GM23338 (cell line): ENCODE measurements around the gene IFI44L. TPM values are rescaled to one million over a fixed set of nuclear protein-coding genes. Genes with fewer than 3 reads are reported as not detected.

Experiments
- ATAC-seq: fragments of 200-7000 bp; cut with Tn5 transposase; 3 replicates; pipeline ENCODE4 v1.9.1; 2020
- DNase-seq: peaks from one replicate; pipeline ENCODE4 v3.0.0-alpha.2; 2015; ENCODE audit warnings: low spot score
- H2AFZ ChIP-seq: fragments of 200-600 bp; sonication (generic); 2 replicates; pipeline ENCODE4 v1.8.0; 2016; ENCODE audit warnings: antibody characterized with exemption, mild to moderate bottlenecking, moderate library complexity
- H3F3A ChIP-seq: fragments of 200-600 bp; sonication (generic); replicated peaks from 2 replicates; pipeline ENCODE4 v1.8.0; 2017; ENCODE audit warnings: antibody characterized with exemption, mixed run types, low read depth
- H3K27ac ChIP-seq: fragments of 200-600 bp; sonication (generic); 2 replicates; pipeline ENCODE4 v1.6.1; 2016; ENCODE audit warnings: low read depth
- H3K27me3 ChIP-seq: fragments of 200-600 bp; sonication (generic); 2 replicates; pipeline ENCODE4 v1.8.0; 2016; ENCODE audit warnings: mild to moderate bottlenecking, mixed run types, moderate library complexity; ENCODE audit not compliant: insufficient read depth
- H3K36me3 ChIP-seq: fragments of 200-600 bp; sonication (generic); 2 replicates; pipeline ENCODE4 v1.8.0; 2016; ENCODE audit warnings: mild to moderate bottlenecking; ENCODE audit not compliant: insufficient read depth
- H3K4me1 ChIP-seq: fragments of 200-600 bp; sonication (generic); 2 replicates; pipeline ENCODE4 v1.8.0; 2016; ENCODE audit warnings: mild to moderate bottlenecking, moderate library complexity; ENCODE audit not compliant: insufficient read depth
- H3K4me2 ChIP-seq: fragments of 200-600 bp; sonication (generic); 2 replicates; pipeline ENCODE4 v1.7.1; 2017; ENCODE audit warnings: mixed run types
- H3K4me3 ChIP-seq: fragments of 200-600 bp; sonication (generic); 2 replicates; pipeline ENCODE4 v1.6.1; 2016; ENCODE audit warnings: mixed run types
- H3K79me2 ChIP-seq: fragments of 200-600 bp; sonication (generic); replicated peaks from 2 replicates; pipeline ENCODE4 v1.8.0; 2017; ENCODE audit warnings: mild to moderate bottlenecking; ENCODE audit not compliant: insufficient read depth
- H3K9me2 ChIP-seq: fragments of 200-600 bp; sonication (generic); 2 replicates; pipeline ENCODE4 v1.8.0; 2017; ENCODE audit not compliant: insufficient read depth
- H4K20me1 ChIP-seq: fragments of 200-600 bp; sonication (generic); replicated peaks from 2 replicates; pipeline ENCODE4 v1.8.0; 2017; ENCODE audit warnings: mild to moderate bottlenecking; ENCODE audit not compliant: insufficient read depth
- H3K27ac Mint-ChIP-seq: 2 replicates; pipeline ENCODE4 v1.8.0; 2020; ENCODE audit warnings: inconsistent platforms, mild to moderate bottlenecking, moderate library complexity, mixed read lengths
- H3K27me3 Mint-ChIP-seq: 3 replicates; pipeline ENCODE4 v1.8.0; 2022; ENCODE audit warnings: low read depth, mild to moderate bottlenecking, moderate library complexity, mixed read lengths, inconsistent platforms; ENCODE audit not compliant: insufficient read depth, poor library complexity
- H3K36me3 Mint-ChIP-seq: 3 replicates; pipeline ENCODE4 v1.8.0; 2021; ENCODE audit warnings: low read depth, mild to moderate bottlenecking, inconsistent platforms, moderate library complexity, mixed read lengths
- H3K4me1 Mint-ChIP-seq: 3 replicates; pipeline ENCODE4 v1.8.0; 2020; ENCODE audit warnings: mild to moderate bottlenecking, inconsistent platforms, mixed read lengths
- H3K4me3 Mint-ChIP-seq: 3 replicates; pipeline ENCODE4 v1.8.0; 2021; ENCODE audit warnings: moderate library complexity, mild to moderate bottlenecking, inconsistent platforms, mixed read lengths
- H3K9me3 Mint-ChIP-seq: 3 replicates; pipeline ENCODE4 v1.8.0; 2020; ENCODE audit warnings: moderate library complexity, mild to moderate bottlenecking, inconsistent platforms, mixed read lengths
- CREB1 ChIP-seq: fragments of 250-450 bp; sonication (Bioruptor Pico); IDR thresholded peaks from 2 replicates; pipeline ENCODE4 v1.5.0; 2020; ENCODE audit warnings: low read depth, mild to moderate bottlenecking, moderate library complexity
- CTCF ChIP-seq, 2 experiments: fragments of 200-600 bp in 1 of 2; sonication (generic) in 1 of 2; conservative IDR thresholded peaks; 2 replicates each; pipeline versions ENCODE4 v1.5.1 to v1.6.1; 2016 to 2017; ENCODE audit warnings: antibody characterized with exemption in 2 of 2, low read depth in 2 of 2, mild to moderate bottlenecking in 2 of 2, moderate library complexity in 1 of 2
- ETS1 ChIP-seq: IDR thresholded peaks from 2 replicates; pipeline ENCODE4 v1.6.1; 2016; ENCODE audit warnings: antibody characterized with exemption
- EZH2 ChIP-seq: fragments of 200-600 bp; sonication (generic); IDR thresholded peaks from one replicate; pipeline ENCODE4 v1.8.0; 2017; ENCODE audit warnings: antibody characterized with exemption, mild to moderate bottlenecking, low read depth; ENCODE audit not compliant: unreplicated experiment
- EZH2phosphoT487 ChIP-seq: fragments of 200-600 bp; sonication (generic); IDR thresholded peaks from one replicate; pipeline ENCODE4 v1.8.1; 2018; ENCODE audit warnings: antibody characterized with exemption; ENCODE audit not compliant: unreplicated experiment
- JUNB ChIP-seq: IDR thresholded peaks from one replicate; pipeline ENCODE4 v1.6.1; 2016; ENCODE audit warnings: antibody characterized with exemption; ENCODE audit not compliant: unreplicated experiment
- NANOG ChIP-seq: IDR thresholded peaks from 2 replicates; pipeline ENCODE4 v1.6.1; 2016; ENCODE audit warnings: antibody characterized with exemption, borderline replicate concordance
- POLR2AphosphoS5 ChIP-seq: IDR thresholded peaks from 2 replicates; pipeline ENCODE4 v1.6.1; 2016; ENCODE audit warnings: antibody characterized with exemption, low read depth
- REST ChIP-seq: IDR thresholded peaks from one replicate; pipeline ENCODE4 v1.6.1; 2018; ENCODE audit warnings: antibody characterized with exemption; ENCODE audit not compliant: unreplicated experiment
- STAT1 ChIP-seq: IDR thresholded peaks from one replicate; pipeline ENCODE4 v1.6.1; 2016; ENCODE audit warnings: antibody characterized with exemption; ENCODE audit not compliant: unreplicated experiment
- ZNF114 ChIP-seq: fragments of 250-450 bp; sonication (Bioruptor Pico); IDR thresholded peaks from 2 replicates; pipeline ENCODE4 v1.5.0; 2020; ENCODE audit warnings: mild to moderate bottlenecking, moderate library complexity
- ZNF331 ChIP-seq: fragments of 250-450 bp; sonication (Bioruptor Pico); IDR thresholded peaks from 2 replicates; pipeline ENCODE4 v1.5.0; 2020; ENCODE audit warnings: low read depth, mild to moderate bottlenecking, moderate library complexity
- ZNF462 ChIP-seq: fragments of 250-450 bp; sonication (Bioruptor Pico); IDR thresholded peaks from 2 replicates; pipeline ENCODE4 v1.5.0; 2020; ENCODE audit warnings: mild to moderate bottlenecking, moderate library complexity
- polyA plus RNA-seq: library from polyadenylated mRNA; unstranded; fragments of >200 nt; fragmentation: Nextera tagmentation; extraction: Ambion mirVana; gene quantifications from 2 replicates; pipeline ENCODE4 v1.2.1, GENCODE V29; 2016
- total RNA-seq: library from RNA; depleted of rRNA; stranded (reverse); fragments of >200 nt; shearing (Covaris generic); gene quantifications from 2 replicates; pipeline ENCODE4 v1.2.3, GENCODE V29; 2014

The IFI44L gene
- total and polyA plus RNA-seq, 2 experiments from 2014 or later, result not detected

GRCh38 chr1:78683079-78683478 is 62.8 kb downstream of the IFI44L start:
- no peak overlapping the region for H3K4me3 ChIP-seq
- H3K4me1 Mint-ChIP-seq, result no peaks in the 10 kb centered on the region
- no peak overlapping the region for H3K4me3 Mint-ChIP-seq
- no peaks in the 10 kb centered on the region for H3K79me2 ChIP-seq
- no peak overlapping the region for H3K27ac Mint-ChIP-seq
- H3K9me2 ChIP-seq, result no peaks in the 10 kb centered on the region
- no peak overlapping the region for H3K27ac ChIP-seq
- no peaks in the 10 kb centered on the region for H3K36me3 Mint-ChIP-seq
- no peaks in the 10 kb centered on the region for H3K9me3 Mint-ChIP-seq
- H3K27me3 Mint-ChIP-seq, result no peaks in the 10 kb centered on the region
- ATAC-seq (no peak), DNase-seq (no peak)
- no peak overlapping the region for H3K4me2 ChIP-seq
- H4K20me1 ChIP-seq, result no peaks in the 10 kb centered on the region
- no peaks in the 10 kb centered on the region for H3K4me1 ChIP-seq
- H3K36me3 ChIP-seq, result no peaks in the 10 kb centered on the region
- no peaks in the 10 kb centered on the region for H3K27me3 ChIP-seq
- H3F3A ChIP-seq, result no peaks in the 10 kb centered on the region
- no peak overlapping the region for H2AFZ ChIP-seq
- no peak for TF ChIP-seq CTCF (conservative IDR thresholded peaks at IDR 0.05; ENCODE audit: low read depth in 2 of 2)
- TF ChIP-seq POLR2AphosphoS5, result no peak
- no peak for TF ChIP-seq EZH2
- no peak for TF ChIP-seq STAT1
- no peak for TF ChIP-seq CREB1 (CRISPR knock-in tag)
- no peak for TF ChIP-seq NANOG
- TF ChIP-seq REST, result no peak
- no peak for TF ChIP-seq JUNB
- TF ChIP-seq ZNF114 (CRISPR knock-in tag), result no peak
- TF ChIP-seq ZNF331 (CRISPR knock-in tag), result no peak
- no peak for TF ChIP-seq ZNF462 (CRISPR knock-in tag)
- TF ChIP-seq ETS1, result no peak
- TF ChIP-seq EZH2phosphoT487, result no peak
